ENCODE measurements around the gene WDFY1. TPM values are rescaled to one million over a fixed set of nuclear protein-coding genes. Genes with fewer than 3 reads are reported as not detected.
"Not testable (repeated sequence)": the region's sequence is repeated elsewhere in the genome, so short reads cannot be mapped to it uniquely, and the experiment has no call there.

The WDFY1 gene
- total and polyA plus RNA-seq, 3 donors from 2014 or later: 29.5 to 62.9 (median 49.4) TPM

DNA sequence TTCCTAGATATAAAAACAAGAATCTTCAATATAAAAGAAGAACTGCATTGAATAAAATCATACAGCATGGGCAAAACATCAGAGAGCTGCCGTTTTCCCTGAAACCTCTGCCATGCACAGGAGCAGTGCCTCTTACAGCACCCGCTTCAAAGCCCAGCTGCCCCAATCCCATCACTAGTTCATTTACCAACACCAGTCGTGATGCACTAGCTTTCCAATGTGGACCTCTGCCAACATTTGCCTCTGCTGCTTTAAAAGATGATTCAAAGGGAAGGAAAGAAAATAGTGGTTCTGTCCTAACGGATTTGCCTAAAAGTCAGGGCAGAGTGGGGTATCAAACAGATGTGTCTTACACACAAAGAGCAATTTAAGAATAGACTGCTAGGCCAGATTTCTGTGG is 64.3 kb downstream of the WDFY1 start:
- 74 to 85% methylated on average over 4 of the region's 4 CpGs for WGBS, 2 donors
- Histone ChIP-seq H3K4me3 (no peak overlapping the region), H3K36me3 (ENCODE audit: low read depth, missing control alignments) (no peaks in the 10 kb centered on the region), H3K27ac (no peak overlapping the region), H3K4me1 (no peaks in the 10 kb centered on the region), H3K27me3 (no peaks in the 10 kb centered on the region), H3K9me3 (no peaks in the 10 kb centered on the region)
- TF ChIP-seq, protein P1, sequence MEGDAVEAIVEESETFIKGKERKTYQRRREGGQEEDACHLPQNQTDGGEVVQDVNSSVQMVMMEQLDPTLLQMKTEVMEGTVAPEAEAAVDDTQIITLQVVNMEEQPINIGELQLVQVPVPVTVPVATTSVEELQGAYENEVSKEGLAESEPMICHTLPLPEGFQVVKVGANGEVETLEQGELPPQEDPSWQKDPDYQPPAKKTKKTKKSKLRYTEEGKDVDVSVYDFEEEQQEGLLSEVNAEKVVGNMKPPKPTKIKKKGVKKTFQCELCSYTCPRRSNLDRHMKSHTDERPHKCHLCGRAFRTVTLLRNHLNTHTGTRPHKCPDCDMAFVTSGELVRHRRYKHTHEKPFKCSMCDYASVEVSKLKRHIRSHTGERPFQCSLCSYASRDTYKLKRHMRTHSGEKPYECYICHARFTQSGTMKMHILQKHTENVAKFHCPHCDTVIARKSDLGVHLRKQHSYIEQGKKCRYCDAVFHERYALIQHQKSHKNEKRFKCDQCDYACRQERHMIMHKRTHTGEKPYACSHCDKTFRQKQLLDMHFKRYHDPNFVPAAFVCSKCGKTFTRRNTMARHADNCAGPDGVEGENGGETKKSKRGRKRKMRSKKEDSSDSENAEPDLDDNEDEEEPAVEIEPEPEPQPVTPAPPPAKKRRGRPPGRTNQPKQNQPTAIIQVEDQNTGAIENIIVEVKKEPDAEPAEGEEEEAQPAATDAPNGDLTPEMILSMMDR (IDR thresholded peaks at IDR 0.05): no peak
- TF ChIP-seq POLR2A (IDR thresholded peaks at IDR 0.05): no peak
- intact Hi-C loops (cut with DNase I; ENCODE audit: low total_unique reads): no loop called here
- no peak for DNase-seq

DNA sequence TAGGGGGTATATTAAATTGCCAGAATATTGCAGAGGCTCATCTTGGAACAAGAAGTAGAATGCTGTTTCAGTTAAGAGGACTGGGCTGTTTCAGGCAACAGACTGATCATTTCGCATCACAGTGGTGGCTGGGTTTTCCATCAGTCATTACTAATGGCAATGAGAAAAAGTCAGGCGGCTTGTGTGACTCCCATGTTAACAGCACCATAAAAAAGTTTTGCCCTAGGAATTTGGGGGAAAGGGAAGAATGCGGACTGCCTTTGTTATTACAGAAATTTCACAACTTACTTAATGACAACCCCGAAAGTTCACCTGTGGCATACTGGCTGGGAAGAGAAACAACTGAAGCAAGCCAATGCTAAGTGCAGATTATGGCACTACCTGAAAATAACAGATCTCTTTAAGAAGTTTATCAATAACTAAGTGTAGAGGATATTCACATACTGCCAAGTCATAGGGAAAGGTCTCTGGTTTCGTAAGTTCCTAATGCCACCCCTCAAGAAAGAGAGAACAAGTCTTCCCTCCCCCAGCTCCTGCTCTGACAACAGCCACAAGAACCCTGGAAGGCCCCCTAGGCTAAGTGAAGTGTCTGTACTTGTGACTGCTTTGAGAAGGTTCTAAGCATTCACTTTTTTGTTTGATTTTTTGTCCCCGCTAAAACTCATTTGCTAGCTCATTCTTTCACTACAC is 67.3 kb downstream of the WDFY1 start:
- intact Hi-C loops (cut with DNase I; ENCODE audit: low total_unique reads): no loop called here
- no peak for TF ChIP-seq POLR2A (IDR thresholded peaks at IDR 0.05)
- TF ChIP-seq, protein P1 (IDR thresholded peaks at IDR 0.05): no peak
- H3K36me3 ChIP-seq (ENCODE audit: low read depth, missing control alignments): no peaks in the 10 kb centered on the region
- no peaks in the 10 kb centered on the region for H3K4me1 ChIP-seq
- 93% methylated on average over 6 of the region's 6 CpGs for WGBS, 2 donors
- no peaks in the 10 kb centered on the region for H3K27me3 ChIP-seq
- H3K27ac ChIP-seq: no peak overlapping the region
- H3K9me3 ChIP-seq: no peaks in the 10 kb centered on the region
- DNase-seq: no peak
- H3K4me3 ChIP-seq: no peak overlapping the region

DNA sequence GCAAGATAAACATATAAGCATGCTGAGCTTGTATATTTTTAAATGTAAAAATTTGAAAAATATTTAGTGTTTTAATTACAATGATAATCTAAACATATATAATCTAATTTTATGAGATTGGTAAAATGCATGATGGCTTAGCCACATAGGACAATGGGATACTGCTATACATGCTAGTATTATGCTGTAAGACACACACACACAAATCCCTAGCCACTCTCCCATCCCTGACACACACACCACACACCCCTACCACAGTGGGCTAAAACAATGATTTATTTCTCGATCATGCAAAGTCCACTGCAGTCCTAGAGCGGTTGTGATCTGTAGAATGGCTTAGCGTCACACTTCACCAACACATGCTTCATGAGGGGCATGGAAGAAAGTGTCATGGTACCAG is 71.5 kb downstream of the WDFY1 start:
- no peak overlapping the region for H3K4me3 ChIP-seq
- no peaks in the 10 kb centered on the region for H3K4me1 ChIP-seq
- intact Hi-C loops (cut with DNase I; ENCODE audit: low total_unique reads): no loop called here
- H3K9me3 ChIP-seq: no peaks in the 10 kb centered on the region
- no peaks in the 10 kb centered on the region for H3K27me3 ChIP-seq
- WGBS, 2 donors: 89 to 99% methylated on average over 3 of the region's 3 CpGs
- TF ChIP-seq, protein P1 (IDR thresholded peaks at IDR 0.05): no peak
- TF ChIP-seq POLR2A (IDR thresholded peaks at IDR 0.05): no peak
- DNase-seq: no peak
- no peaks in the 10 kb centered on the region for H3K36me3 ChIP-seq (ENCODE audit: low read depth, missing control alignments)
- no peak overlapping the region for H3K27ac ChIP-seq

DNA sequence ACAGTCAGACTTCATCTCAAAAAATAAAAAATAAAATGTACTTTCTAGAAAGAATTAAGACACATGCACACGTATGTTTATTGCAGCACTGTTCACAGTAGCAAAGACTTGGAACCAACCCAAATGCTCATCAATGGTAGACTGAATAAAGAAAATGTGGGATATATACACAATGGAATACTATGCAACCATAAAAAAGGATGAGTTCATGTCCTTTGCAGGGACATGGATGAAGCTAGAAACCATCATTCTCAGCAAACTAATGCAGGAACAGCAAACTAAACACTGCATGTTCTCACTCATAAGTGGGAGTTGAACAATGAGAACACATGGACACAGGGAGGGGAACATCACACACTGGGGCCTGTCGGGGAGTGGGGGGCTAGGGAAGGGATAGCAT is 72.4 kb downstream of the WDFY1 start:
- DNase-seq; H3K27me3 ChIP-seq; H3K4me3 ChIP-seq; H3K36me3 ChIP-seq (ENCODE audit: low read depth, missing control alignments); H3K27ac ChIP-seq; H3K4me1 ChIP-seq; intact Hi-C loops (cut with DNase I; ENCODE audit: low total_unique reads); H3K9me3 ChIP-seq: not testable (repeated sequence)
- WGBS, 2 donors: 92 to 94% methylated on average over 2 of the region's 2 CpGs

DNA sequence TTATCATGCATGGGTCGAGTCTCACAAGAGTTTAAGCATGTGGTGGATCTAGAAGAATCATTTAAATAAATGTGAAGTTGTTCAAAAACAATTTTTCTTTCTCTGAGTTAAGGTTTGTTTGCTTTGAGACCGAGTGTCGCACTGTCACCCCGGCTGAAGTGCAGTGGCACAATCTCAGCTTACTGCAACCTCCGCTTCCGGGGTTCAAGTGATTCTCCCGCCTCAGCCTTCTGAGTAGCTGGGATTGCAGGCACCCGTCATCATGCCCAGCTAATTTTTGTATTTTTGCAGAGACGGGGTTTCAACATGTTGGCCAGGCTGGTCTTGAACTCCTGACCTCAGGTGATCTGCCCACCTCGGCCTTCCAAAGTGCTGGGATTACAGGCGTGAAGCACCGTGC is 73.5 kb downstream of the WDFY1 start:
- H3K36me3 ChIP-seq (ENCODE audit: low read depth, missing control alignments); H3K27ac ChIP-seq; H3K27me3 ChIP-seq; H3K4me3 ChIP-seq; DNase-seq; H3K9me3 ChIP-seq; H3K4me1 ChIP-seq; intact Hi-C loops (cut with DNase I; ENCODE audit: low total_unique reads): not testable (repeated sequence)
- WGBS, 2 donors: 94 to 97% methylated on average over 12 of the region's 12 CpGs
